Inferior parietal cortex (tissue), 1 donor: ENCODE results near the gene NXT1.
"Not testable (repeated sequence)": the region's sequence is repeated elsewhere in the genome, so short reads cannot be mapped to it uniquely, and the experiment has no call there.

ENCODE experiments used
- DNase-seq: peaks from one replicate; pipeline ENCODE4 v3.0.0-alpha.2; 2016; ENCODE audit errors: extremely low spot score

Gene NXT1

GRCh38 chr20:23331450-23332350, 18.9 kb upstream of the NXT1 start:
- DNase-seq = no peak

DNA sequence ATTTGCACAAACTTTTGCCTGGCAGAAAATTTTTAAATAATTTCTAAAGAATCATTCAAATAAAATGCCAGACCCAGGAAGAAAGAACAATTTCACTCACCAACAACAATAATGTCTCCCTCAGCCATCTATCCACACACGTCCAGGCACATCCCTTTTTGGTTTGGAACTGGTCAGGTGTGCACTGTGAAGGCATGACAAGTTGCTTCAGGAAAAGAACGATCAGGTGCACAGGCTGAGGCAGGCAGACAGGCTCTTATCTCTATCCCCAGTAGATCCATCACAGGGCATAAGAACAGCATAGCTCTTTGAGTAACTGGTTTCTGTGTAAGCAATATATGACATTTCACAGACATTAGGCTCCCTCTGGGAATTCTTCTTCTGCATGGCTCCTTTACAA, 18.1 kb upstream of the NXT1 start:
- no peak for DNase-seq

DNA sequence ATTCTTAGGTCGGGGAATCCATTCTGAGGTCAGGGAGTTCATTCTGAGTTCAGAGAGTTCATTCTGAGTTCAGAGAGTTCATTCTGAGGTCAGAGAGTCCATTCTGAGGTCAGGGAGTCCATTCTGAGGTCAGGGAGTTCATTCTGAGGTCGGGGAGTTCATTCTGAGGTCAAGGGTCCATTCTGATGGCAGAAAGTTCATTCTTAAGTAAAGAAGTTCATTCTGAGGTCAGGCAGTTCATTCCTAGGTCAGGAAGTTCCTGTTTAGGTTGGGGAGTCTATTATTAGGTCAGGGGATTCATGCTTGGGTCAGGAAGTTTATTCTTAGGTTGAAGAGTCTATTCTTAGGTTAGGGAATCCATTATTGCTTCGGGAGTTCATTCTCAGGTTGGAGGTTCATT, 16.5 kb upstream of the NXT1 start:
- DNase-seq = no peak

GRCh38 chr20:23335521-23335920, 15.1 kb upstream of the NXT1 start:
- no peak for DNase-seq

DNA sequence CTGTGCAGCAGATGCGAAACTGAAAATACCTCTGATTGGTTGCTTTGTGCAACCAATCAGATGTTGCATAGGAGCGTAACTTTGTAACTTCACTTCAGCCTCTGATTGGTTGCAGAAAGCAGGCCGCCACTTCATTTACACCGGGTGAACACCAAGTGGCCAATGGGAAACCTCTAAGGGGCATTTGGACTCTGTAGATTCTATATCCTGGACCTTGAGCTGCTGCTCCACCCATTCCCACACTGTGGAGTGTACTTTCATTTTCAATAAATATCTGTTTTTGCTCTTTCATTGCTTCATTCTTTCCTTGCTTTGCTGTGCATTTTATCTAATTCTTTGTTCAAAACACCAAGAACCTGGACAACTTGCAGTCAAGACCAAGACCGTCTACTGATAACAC, 14.1 kb upstream of the NXT1 start:
- no peak for DNase-seq

DNA sequence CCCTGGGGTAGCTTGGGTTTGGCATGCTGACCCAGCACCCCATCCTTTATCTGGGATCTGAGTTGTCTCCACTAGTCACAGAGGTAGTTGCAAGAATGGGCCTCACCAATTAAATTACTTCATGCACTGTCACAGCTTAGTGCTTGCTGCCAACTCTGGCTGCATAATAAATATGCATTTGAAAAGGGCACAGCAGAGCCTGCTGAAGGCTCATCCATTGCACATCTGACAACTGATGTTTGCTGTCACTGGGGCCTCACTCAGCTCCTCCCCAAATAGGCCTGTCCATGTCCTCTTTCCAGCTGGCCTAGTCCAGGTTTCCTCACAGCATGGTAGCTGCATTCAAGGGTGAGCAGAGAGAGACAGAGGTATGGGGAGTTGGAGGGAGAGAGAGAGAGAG, 13.3 kb upstream of the NXT1 start:
- DNase-seq = no peak

DNA sequence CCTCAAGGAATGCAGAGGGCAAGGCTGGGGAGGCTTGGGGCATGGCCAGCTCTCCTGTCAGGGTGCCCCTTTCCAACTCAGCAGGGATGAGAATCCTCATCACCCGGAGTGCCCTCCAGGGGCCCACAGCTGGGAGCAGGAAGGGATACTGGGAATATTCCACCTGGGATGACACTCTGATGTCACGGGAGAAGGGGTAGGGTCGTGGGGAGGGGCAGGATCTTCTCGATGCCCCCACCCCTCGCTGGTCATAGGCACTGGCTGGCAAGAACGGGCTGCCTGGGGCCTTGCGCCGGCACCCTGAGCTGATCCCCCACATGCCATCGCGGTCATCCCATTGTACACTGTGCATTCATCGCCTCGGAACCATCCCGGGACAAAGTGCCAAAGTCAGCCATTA, 10.6 kb upstream of the NXT1 start:
- no peak for DNase-seq

DNA sequence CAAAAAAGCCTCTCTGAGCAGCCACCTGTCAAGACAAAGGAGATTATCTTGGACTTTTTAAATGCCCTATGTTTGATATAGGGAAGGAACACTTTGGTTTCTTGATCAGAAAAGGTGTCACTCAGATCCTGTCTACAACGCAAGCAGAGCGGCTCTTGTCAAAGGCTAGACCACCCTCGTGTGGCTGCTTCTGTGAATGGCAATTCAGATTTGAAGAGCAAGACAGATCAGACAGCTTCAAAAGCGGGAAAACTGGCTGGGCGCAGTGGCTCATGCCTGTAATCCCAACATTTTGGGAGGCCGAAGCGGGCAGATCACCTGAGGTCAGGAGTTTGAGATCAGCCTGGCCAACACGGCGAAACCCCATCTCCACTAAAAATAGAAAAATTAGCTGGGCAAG, 10.1 kb upstream of the NXT1 start:
- DNase-seq = peak; percentile 75

GRCh38 chr20:23341073-23341472, 9.5 kb upstream of the NXT1 start:
- DNase-seq = no peak

GRCh38 chr20:23343590-23343989, 7.0 kb upstream of the NXT1 start:
- no peak for DNase-seq

DNA sequence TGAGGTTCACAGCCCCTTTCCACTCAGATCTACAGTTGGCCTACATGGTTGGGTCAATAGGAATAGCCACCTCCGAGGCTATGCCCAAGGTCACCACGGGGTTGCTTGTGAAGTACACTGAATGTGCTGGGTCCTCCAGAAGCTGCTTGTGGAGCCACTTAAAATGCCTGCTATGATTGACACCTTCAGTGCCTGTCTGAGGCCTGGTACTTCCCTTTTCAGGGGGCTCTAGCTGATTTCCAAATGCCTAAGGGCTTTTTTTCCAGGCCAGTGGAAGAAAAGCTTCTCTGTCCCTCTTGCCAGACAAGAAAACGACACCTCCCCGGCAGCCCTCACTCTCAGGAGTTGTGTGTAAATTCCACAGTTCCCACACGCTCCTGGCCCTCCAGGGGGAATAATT, 6.3 kb upstream of the NXT1 start:
- no peak for DNase-seq

- DNase-seq = no peak
Measured at GRCh38 chr20:23346002-23346401, 4.6 kb upstream of the NXT1 start.

DNA sequence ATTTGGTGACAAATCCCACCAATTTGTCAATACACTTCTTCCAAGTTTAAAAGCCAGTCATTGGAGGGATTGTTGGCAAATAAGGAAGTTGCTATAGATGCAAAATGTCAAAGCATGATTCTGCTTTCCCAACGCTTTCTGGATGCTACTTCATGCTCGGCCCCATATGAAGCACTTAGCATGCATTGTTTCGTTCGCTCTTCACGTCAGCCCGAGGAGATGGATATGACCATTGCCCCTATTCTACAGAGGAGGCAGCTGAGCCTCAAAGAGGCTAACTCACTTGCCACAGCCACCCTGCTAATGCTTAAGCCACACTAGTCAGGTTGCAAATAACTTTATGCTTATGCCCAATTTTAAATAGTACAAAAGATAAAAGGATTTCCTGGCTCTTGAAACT, 2.8 kb upstream of the NXT1 start:
- no peak for DNase-seq

GRCh38 chr20:23348510-23348909, 2.1 kb upstream of the NXT1 start:
- DNase-seq = not testable (repeated sequence)

DNA sequence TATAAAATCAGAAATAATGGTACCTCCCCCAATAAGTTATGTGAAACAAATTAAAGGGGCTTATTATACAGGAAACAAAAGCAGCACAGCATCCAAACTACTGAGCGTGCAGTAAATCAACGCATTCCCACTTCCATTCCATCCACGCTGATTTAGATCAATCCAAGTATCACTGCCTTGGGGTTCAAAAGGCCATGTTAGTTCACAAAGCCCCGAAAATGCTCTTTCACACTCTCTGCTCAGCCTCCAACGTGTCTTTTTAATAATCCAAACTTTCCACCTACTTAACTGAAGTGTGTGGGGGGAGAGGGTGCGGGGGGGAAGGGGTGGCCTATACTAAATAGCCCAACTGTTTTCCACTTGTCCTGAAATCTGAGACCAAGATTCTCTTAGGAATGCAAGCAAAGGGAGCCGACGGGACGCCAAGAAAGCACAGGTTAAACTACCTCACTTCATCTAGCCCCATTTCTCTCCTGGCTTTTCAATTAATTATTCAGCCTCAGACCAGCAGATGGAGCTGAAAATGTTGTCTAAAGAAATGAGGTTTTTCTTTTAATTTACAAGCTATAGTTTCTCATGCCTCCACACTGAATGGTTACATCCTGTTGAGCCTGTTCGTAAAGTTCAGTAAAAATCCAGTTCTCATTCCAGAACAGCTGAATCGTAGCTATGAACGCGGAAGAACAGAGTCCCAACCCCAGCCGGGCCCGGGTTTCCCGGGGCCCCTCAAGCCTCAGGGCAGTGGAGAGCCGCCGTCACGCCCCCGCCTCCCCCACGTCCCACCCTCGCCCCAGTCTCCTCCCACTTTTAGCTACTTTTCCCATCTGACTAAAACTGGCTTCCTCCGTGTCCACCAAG, 1.0 kb upstream of the NXT1 start:
- no peak for DNase-seq

- no peak for DNase-seq
Measured at GRCh38 chr20:23350904-23351838, 580 bp downstream of the NXT1 start.

DNA sequence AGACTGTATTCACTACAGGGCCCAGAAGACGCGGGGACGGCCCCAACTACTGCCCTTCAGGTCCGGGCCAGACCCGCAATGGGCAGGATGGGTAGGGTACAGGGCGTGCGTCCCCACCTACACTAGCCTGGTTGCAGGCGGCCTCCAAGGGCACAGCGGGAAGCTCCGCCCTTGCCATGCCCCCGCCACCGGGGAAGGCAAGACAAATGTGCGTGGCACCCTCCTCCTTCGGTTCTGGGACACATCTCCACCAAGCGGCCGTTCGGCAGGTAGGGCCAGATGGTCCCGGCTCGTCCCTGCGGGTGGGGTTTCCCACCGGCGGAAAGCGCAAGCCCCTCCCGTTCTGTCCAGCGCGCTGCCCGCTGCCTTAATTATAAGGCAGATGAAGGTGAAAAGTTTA, 5.6 kb downstream of the NXT1 start:
- no peak for DNase-seq

DNA sequence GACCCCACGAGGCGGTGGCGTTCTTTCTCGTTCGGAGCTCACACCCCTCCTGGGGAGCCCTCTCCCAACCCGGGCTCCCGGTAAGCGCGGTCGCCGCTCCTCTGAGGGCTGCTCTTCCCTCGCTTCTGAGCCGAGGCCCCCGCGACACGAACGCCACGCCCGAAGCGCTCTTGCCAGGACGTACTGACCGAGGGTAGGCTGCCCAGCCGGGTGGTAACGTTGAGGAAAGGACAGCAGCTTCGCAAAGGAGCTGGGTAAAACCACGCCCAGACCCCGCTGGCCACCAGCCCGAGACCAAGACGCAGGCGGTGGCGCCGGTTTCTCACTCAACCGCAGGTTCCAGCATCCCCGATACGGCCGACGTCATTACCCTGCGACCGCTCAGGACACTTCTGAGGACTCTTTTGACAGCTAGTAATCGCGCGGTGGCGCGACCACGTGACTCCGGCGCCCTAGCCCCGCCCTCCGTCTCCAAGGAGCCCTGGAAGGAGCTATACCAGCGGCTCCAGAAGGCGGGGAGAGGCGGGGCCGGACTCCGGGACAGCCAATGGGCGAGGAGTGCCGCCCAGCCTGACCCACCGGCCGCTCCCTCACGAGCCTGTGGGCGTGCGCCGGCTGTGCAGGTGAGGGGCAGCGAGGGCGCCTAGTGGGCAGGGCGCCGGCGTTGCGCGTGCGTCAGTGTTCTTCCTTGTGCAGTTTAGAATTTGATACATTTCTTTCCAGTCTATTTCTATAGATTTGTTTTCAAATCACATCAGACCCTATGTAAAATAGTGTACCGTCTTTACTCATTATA, 7.4 kb downstream of the NXT1 start:
- peak; percentile 99 for DNase-seq

GRCh38 chr20:23358563-23358906, 7.9 kb downstream of the NXT1 start:
- no peak for DNase-seq

DNA sequence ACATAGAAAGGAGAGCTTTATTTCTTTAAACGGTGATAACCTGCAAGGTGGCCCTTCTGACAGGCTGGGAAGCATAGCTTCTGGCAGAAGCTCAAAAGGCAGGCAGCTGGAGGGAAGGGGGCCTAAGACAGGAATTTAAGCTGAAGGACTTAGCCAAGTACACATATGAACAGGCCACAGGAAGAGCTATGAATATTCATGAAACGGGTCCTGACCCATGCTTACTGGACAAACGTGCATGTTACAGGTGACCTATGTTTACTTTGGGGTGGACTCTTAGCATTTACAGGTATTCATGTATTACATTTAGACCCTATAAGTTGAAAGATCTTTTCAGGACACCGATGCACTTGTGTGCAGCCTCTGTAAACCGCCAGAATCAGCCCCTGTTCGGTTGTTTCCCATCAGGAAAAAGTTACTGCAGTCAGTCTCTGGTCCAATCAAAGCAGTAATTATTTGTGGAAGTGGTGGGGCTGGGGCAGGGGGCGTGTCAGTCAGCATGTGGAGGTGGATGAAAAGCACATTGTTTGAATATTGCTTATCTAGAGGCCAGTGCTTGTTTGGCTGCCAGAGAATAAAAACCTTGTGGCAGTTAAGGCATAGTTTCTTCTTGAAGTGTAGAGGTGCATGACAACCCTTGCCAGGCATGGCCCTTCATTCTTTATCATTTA, 8.5 kb downstream of the NXT1 start:
- no peak for DNase-seq

- no peak for DNase-seq
Measured at GRCh38 chr20:23360531-23360930, 9.9 kb downstream of the NXT1 start.
